GM21717 (cell line): Measurements from ENCODE around the gene ATP2B3.

Experiments
- ATAC-seq: cut with Tn5 transposase; IDR thresholded peaks from one replicate; pipeline ENCODE4 v1.9.1; 2021; ENCODE audit warnings: mild to moderate bottlenecking, moderate library complexity; ENCODE audit not compliant: unreplicated experiment

ATP2B3 gene

DNA sequence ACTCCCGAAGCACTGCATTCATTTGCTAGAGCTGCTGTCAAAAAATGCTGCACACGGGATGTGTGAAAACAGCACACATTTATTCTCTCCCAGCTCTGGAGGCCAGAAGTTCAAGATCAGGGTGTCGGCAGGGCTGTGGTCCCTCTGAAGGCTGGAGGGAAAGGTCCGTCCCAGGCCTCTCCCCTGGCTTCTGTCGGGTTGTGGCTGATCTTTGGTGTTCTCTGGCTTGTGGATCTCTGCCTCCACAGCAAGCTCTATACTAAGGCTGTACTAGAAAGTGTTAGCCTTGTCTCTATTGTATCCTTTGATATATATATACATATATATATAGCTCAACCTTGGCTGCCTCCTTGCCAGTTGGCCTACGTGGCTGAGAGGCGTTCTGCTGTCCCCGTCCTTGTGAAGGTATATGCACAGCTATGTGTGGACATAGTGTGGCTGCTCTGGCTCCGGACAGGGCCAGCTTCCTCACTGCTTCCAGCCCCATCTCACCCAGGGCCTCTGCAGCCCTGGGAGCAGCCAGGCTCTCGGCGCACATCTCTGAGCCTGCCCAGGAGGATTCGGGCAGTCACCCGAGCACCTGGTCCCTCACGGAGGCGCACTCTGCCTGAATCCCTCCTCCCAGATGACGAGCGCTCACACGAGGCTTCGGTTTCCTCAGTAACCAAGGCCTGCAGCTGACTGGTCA is 114.6 kb downstream of the ATP2B3 start:
- no peak for ATAC-seq
